HepG2 (cell line): Measurements from ENCODE around the gene ANK3. TPM values are rescaled to one million over a fixed set of nuclear protein-coding genes. Genes with fewer than 3 reads are reported as not detected.

Experiments
- ATAC-seq: fragments of 200-7000 bp; cut with Tn5 transposase; 3 replicates; pipeline ENCODE4 v1.9.1; 2020; ENCODE audit warnings: mild to moderate bottlenecking, moderate library complexity
- BruUV-seq: library from RNA; stranded (reverse); fragments of 400-500 nt; replicated peaks from 2 replicates; lab custom pipeline; 2021; lab: Mats Ljungman, UMichigan
- CTCF ChIA-PET: fragments of 300-600 bp; formaldehyde crosslinking; extraction: SDS; loops from one replicate; lab custom pipeline; 2021; ENCODE audit warnings: low total read pairs, inconsistent platforms, low intra/inter-chr PET ratio; lab: Yijun Ruan, JAX
- POLR2A ChIA-PET: fragments of 350-600 bp; sonication (Branson Sonifier 250); formaldehyde crosslinking; loops from one replicate; lab custom pipeline; 2020; ENCODE audit warnings: antibody characterized with exemption, inconsistent platforms; lab: Yijun Ruan, JAX
- DNase-seq: peaks from one replicate; pipeline ENCODE4 v3.0.0-alpha.2; 2015; ENCODE audit warnings: low spot score
- FAIRE-seq: peaks from 3 replicates; lab custom pipeline; 2011; peaks lifted over from hg19 to GRCh38; lab: Jason Lieb, UNC
- H2AFZ ChIP-seq: one replicate; pipeline ENCODE4 v1.6.1; 2011; ENCODE audit warnings: low read length, inconsistent platforms
- H3K27ac ChIP-seq: fragments of 300-600 bp; 3 replicates; pipeline ENCODE4 v1.8.0; 2011; ENCODE audit warnings: mixed run types, mild to moderate bottlenecking, mixed read lengths, low read length, inconsistent platforms; ENCODE audit not compliant: insufficient read depth; ENCODE audit errors: extremely low read length
- H3K27me3 ChIP-seq, 2 experiments: fragments of 200-600 bp in 1 of 2; 2 replicates in 1 of 2; 3 replicates in 1 of 2; pipeline versions ENCODE4 v1.6.0 to v1.8.0; 2011; ENCODE audit warnings: low read length in 2 of 2, mild to moderate bottlenecking in 2 of 2, moderate library complexity in 2 of 2, inconsistent platforms in 1 of 2; ENCODE audit not compliant: insufficient read depth in 2 of 2, control insufficient read depth in 1 of 2
- H3K36me3 ChIP-seq, 2 experiments: fragments of 200-600 bp in 1 of 2; replicated peaks in 1 of 2; 2 replicates in 1 of 2; 3 replicates in 1 of 2; pipeline versions ENCODE4 v1.5.1 to v1.8.0; 2011; ENCODE audit warnings: low read length in 2 of 2, inconsistent platforms in 1 of 2; ENCODE audit not compliant: insufficient read depth in 2 of 2, control insufficient read depth in 1 of 2
- H3K4me1 ChIP-seq: 2 replicates; pipeline ENCODE4 v1.5.1; 2012; ENCODE audit warnings: low read length, inconsistent platforms; ENCODE audit not compliant: insufficient read depth
- H3K4me2 ChIP-seq: 2 replicates; pipeline ENCODE4 v1.6.0; 2011; ENCODE audit warnings: low read depth, low read length, inconsistent platforms
- H3K4me3 ChIP-seq, 3 experiments: fragments of 200-600 bp in 1 of 3; sonication (generic), shearing (Covaris generic) in 1 of 3; replicated peaks in 1 of 3; 2 replicates each; pipeline ENCODE4 v1.5.1; 2011 to 2016; ENCODE audit warnings: low read length in 3 of 3, inconsistent platforms in 2 of 3, low read depth in 2 of 3, mild to moderate bottlenecking in 2 of 3, control low read depth in 1 of 3, mixed read lengths in 1 of 3; ENCODE audit not compliant: insufficient read depth in 1 of 3
- H3K79me2 ChIP-seq: one replicate; pipeline ENCODE4 v1.6.1; 2011; ENCODE audit warnings: low read length, inconsistent platforms; ENCODE audit not compliant: insufficient read depth
- H3K9ac ChIP-seq: 2 replicates; pipeline ENCODE4 v1.6.0; 2011; ENCODE audit warnings: mild to moderate bottlenecking, low read depth, low read length, inconsistent platforms; ENCODE audit not compliant: insufficient read depth
- H3K9me3 ChIP-seq: 2 replicates; pipeline ENCODE4 v1.5.1; 2012; ENCODE audit warnings: mild to moderate bottlenecking, low read length
- H4K20me1 ChIP-seq: 2 replicates; pipeline ENCODE4 v1.6.0; 2011; ENCODE audit warnings: inconsistent platforms, mild to moderate bottlenecking, low read length, moderate library complexity; ENCODE audit not compliant: insufficient read depth
- AGO1 ChIP-seq: fragments of 200-400 bp; formaldehyde crosslinking; IDR thresholded peaks from 2 replicates; pipeline ENCODE4 v1.6.1; 2017; ENCODE audit warnings: mild to moderate bottlenecking, low read depth, low read length, moderate library complexity; ENCODE audit not compliant: poor library complexity, severe bottlenecking
- ATF6 ChIP-seq: sonication (generic); formaldehyde crosslinking; conservative IDR thresholded peaks from 2 replicates; pipeline ENCODE4 v1.4.0; 2020; ENCODE audit warnings: missing genetic modification reagents
- DDIT3 ChIP-seq: sonication (generic); formaldehyde crosslinking; IDR thresholded peaks from 2 replicates; pipeline ENCODE4 v1.4.0; 2020; ENCODE audit warnings: mild to moderate bottlenecking, missing genetic modification reagents
- HOMEZ ChIP-seq: IDR thresholded peaks from 2 replicates; pipeline ENCODE4 v1.6.1; 2016; ENCODE audit warnings: low read depth
- MED13 ChIP-seq: sonication (generic); formaldehyde crosslinking; IDR thresholded peaks from 2 replicates; pipeline ENCODE4 v1.5.0; 2020; ENCODE audit warnings: missing genetic modification reagents
- MTERF4 ChIP-seq: sonication (generic); formaldehyde crosslinking; IDR thresholded peaks from 2 replicates; pipeline ENCODE4 v1.8.0; 2023; ENCODE audit warnings: mild to moderate bottlenecking, missing genetic modification reagents
- PCBP1 ChIP-seq: fragments of 200-400 bp; formaldehyde crosslinking; IDR thresholded peaks from 2 replicates; pipeline ENCODE4 v1.6.1; 2017; ENCODE audit warnings: mild to moderate bottlenecking, low read depth, low read length, borderline replicate concordance
- PRPF4 ChIP-seq: fragments of 200-400 bp; formaldehyde crosslinking; IDR thresholded peaks from 2 replicates; pipeline ENCODE4 v1.6.1; 2016; ENCODE audit warnings: low read length, low read depth; ENCODE audit not compliant: poor library complexity, severe bottlenecking
- RCOR2 ChIP-seq: IDR thresholded peaks from 2 replicates; pipeline ENCODE4 v1.6.1; 2016; ENCODE audit warnings: missing biosample characterization, missing genetic modification reagents
- RFX3 ChIP-seq: IDR thresholded peaks from 2 replicates; pipeline ENCODE4 v1.6.1; 2016; ENCODE audit warnings: missing biosample characterization, missing genetic modification reagents
- RORA ChIP-seq: sonication (generic); formaldehyde crosslinking; IDR thresholded peaks from 2 replicates; pipeline ENCODE4 v1.5.0; 2020; ENCODE audit warnings: mild to moderate bottlenecking, missing genetic modification reagents, moderate library complexity
- SOX5 ChIP-seq: IDR thresholded peaks from 2 replicates; pipeline ENCODE4 v1.6.1; 2016; ENCODE audit warnings: borderline replicate concordance
- SYNCRIP ChIP-seq: fragments of 200-400 bp; formaldehyde crosslinking; IDR thresholded peaks from 2 replicates; pipeline ENCODE4 v1.6.1; 2018; ENCODE audit warnings: mild to moderate bottlenecking, low read depth, low read length; ENCODE audit not compliant: insufficient read depth
- TRAFD1 ChIP-seq: sonication (generic); formaldehyde crosslinking; IDR thresholded peaks from 2 replicates; pipeline ENCODE4 v1.5.1; 2020; ENCODE audit warnings: missing genetic modification reagents, mild to moderate bottlenecking, borderline replicate concordance
- ZFP62 ChIP-seq: sonication (generic); formaldehyde crosslinking; IDR thresholded peaks from 2 replicates; pipeline ENCODE4 v1.4.0; 2020; ENCODE audit warnings: missing genetic modification reagents
- ZNF776 ChIP-seq: sonication (generic); formaldehyde crosslinking; IDR thresholded peaks from 2 replicates; pipeline ENCODE4 v1.4.0; 2020; ENCODE audit warnings: mild to moderate bottlenecking, missing genetic modification reagents
- ZSCAN30 ChIP-seq: sonication (generic); formaldehyde crosslinking; IDR thresholded peaks from 2 replicates; pipeline ENCODE4 v1.5.0; 2020; ENCODE audit warnings: mild to moderate bottlenecking, missing genetic modification reagents
- WGBS: methylation state at CpG from one replicate; pipeline ENCODE4 v1.1.6; 2017; ENCODE audit warnings: low lambda C conversion rate; 5-methylcytosine and 5-hydroxymethylcytosine counted together
- in situ Hi-C: cut with HindIII; loops from 2 replicates; pipeline ENCODE4 v1.10.0; 2017; ENCODE audit warnings: low pct_unique_long_range_greater_than_20kb; ENCODE audit not compliant: extremely low pct_ligation_motif_present
- intact Hi-C: fragments of 100-400 bp; cut with micrococcal nuclease; formaldehyde crosslinking; loops from one replicate; pipeline ENCODE4 v1.10.0; 2022; ENCODE audit not compliant: unreplicated experiment
- polyA plus RNA-seq, 8 experiments: library from polyadenylated mRNA; depleted of rRNA in 3 of 8; stranded (reverse) in 7 of 8; unstranded in 1 of 8; fragments of >200 nt; fragmentation: Illumina TruSeq in 4 of 8; extraction: Trizol in 4 of 8; gene quantifications; 2 replicates each; pipeline versions ENCODE4 v1.2.1 to v1.2.3, GENCODE V29; 2011 to 2016; ENCODE audit warnings: low read depth in 4 of 8, missing spikeins in 1 of 8, mixed read lengths in 1 of 8; ENCODE audit not compliant: insufficient read depth in 1 of 8
- total RNA-seq, 5 experiments: library from RNA; depleted of rRNA; stranded (reverse); fragments of >200 nt; fragmentation: Illumina TruSeq; extraction: Trizol; gene quantifications; 2 replicates each; pipeline ENCODE4 v1.2.3, GENCODE V29; 2016; ENCODE audit warnings: low read depth in 1 of 5

Gene ANK3
- total and polyA plus RNA-seq, 2 of the 13 experiments (the other 11 are each of a cell fraction or from before 2014, with no cell fraction given) = not detected

GRCh38 chr10:60187691-60188090, 202.0 kb downstream of the ANK3 start (continued):
- TF ChIP-seq TRAFD1 (CRISPR knock-in tag) = no peak
- TF ChIP-seq ZFP62 (CRISPR knock-in tag) = no peak

- no peaks in the 10 kb centered on the region for H3K79me2 ChIP-seq
- no peak for FAIRE-seq
- TF ChIP-seq ZSCAN30 (CRISPR knock-in tag) = no peak
- TF ChIP-seq HOMEZ (CRISPR knock-in tag) = no peak
- no peak for TF ChIP-seq ZNF776 (CRISPR knock-in tag)
- no peak for TF ChIP-seq SYNCRIP
- TF ChIP-seq DDIT3 = no peak
- TF ChIP-seq RFX3 (CRISPR knock-in tag) = no peak
- no peak for TF ChIP-seq MTERF4 (CRISPR knock-in tag)
- TF ChIP-seq RORA (CRISPR knock-in tag) = no peak
- TF ChIP-seq SOX5 (CRISPR knock-in tag) = no peak
- no peak for TF ChIP-seq RCOR2 (CRISPR knock-in tag)
- TF ChIP-seq PCBP1 = no peak
- TF ChIP-seq PRPF4 = no peak
- no peak for TF ChIP-seq MED13 (CRISPR knock-in tag)
- TF ChIP-seq AGO1 = no peak
- no peak for TF ChIP-seq ATF6 (CRISPR knock-in tag)
Observed at GRCh38 chr10:60186315-60187071, 203.2 kb downstream of the ANK3 start.

More at GRCh38 chr10:60186315-60187071, 203.2 kb downstream of the ANK3 start:
- no peak overlapping the region for H3K9ac ChIP-seq
- H3K27me3 ChIP-seq = no peaks in the 10 kb centered on the region
- ChIA-PET CTCF (no interaction called here), POLR2A (no interaction called here)
- H3K36me3 ChIP-seq = no peaks in the 10 kb centered on the region
- no peaks in the 10 kb centered on the region for H4K20me1 ChIP-seq
- no peaks in the 10 kb centered on the region for H3K9me3 ChIP-seq
- no peak for DNase-seq
- WGBS = 59% methylated on average over 14 of the region's 14 CpGs
- H3K4me1 ChIP-seq = no peaks in the 10 kb centered on the region
- in situ Hi-C loops (no loop called here), intact Hi-C loops (no loop called here)
- no peak overlapping the region for H3K27ac ChIP-seq
- no peak overlapping the region for H3K4me2 ChIP-seq
- ATAC-seq = no peak
- no peak overlapping the region for H2AFZ ChIP-seq
- no TSS peak for BruUV-seq
- H3K4me3 ChIP-seq = no peak overlapping the region
